H1 (cell line): ENCODE measurements around the gene EMX1. TPM values are rescaled to one million over a fixed set of nuclear protein-coding genes. Genes with fewer than 3 reads are reported as not detected.

Source experiments
- CTCF ChIA-PET: fragments of 300-600 bp; sonication (Branson Sonifier 250); formaldehyde crosslinking; loops from one replicate; lab custom pipeline; 2021; ENCODE audit not compliant: partially characterized antibody; lab: Charles Lee
- POLR2A ChIA-PET: fragments of 300-600 bp; sonication (Branson Sonifier 250); formaldehyde crosslinking; loops from one replicate; lab custom pipeline; 2021; ENCODE audit warnings: inconsistent platforms; ENCODE audit not compliant: partially characterized antibody; lab: Charles Lee
- DNase-seq, 2 experiments: peaks; one replicate each; pipeline versions ENCODE4 v3.0.0 to v3.0.0-alpha.2; 2010 to 2022; ENCODE audit warnings: low spot score in 2 of 2, low read depth in 1 of 2, mixed read lengths in 1 of 2
- FAIRE-seq: peaks from 2 replicates; lab custom pipeline; 2011; peaks lifted over from hg19 to GRCh38; lab: Jason Lieb, UNC
- H2AFZ ChIP-seq: 2 replicates; pipeline ENCODE4 v1.8.1; 2012; ENCODE audit warnings: low read length, inconsistent platforms
- H2AK5ac ChIP-seq: 2 replicates; pipeline ENCODE4 v1.6.1; 2013; ENCODE audit warnings: low read depth, low read length
- H2BK120ac ChIP-seq: replicated peaks from 2 replicates; pipeline ENCODE3; 2013; ENCODE audit warnings: low read depth, low read length, inconsistent platforms
- H2BK12ac ChIP-seq: 2 replicates; pipeline ENCODE4 v1.6.1; 2013; ENCODE audit warnings: low read depth, low read length
- H2BK15ac ChIP-seq: 2 replicates; pipeline ENCODE4 v1.6.1; 2013; ENCODE audit warnings: low read length
- H2BK20ac ChIP-seq: 2 replicates; pipeline ENCODE4 v1.6.1; 2013; ENCODE audit warnings: low read length
- H2BK5ac ChIP-seq: 2 replicates; pipeline ENCODE4 v1.6.1; 2013; ENCODE audit warnings: low read depth, low read length
- H3K14ac ChIP-seq: 2 replicates; pipeline ENCODE4 v1.6.1; 2013; ENCODE audit warnings: inconsistent platforms; ENCODE audit not compliant: insufficient read length
- H3K18ac ChIP-seq: 2 replicates; pipeline ENCODE4 v1.6.1; 2013; ENCODE audit warnings: low read length; ENCODE audit errors: extremely low read depth
- H3K23ac ChIP-seq: 2 replicates; pipeline ENCODE4 v1.6.1; 2013; ENCODE audit warnings: inconsistent platforms; ENCODE audit not compliant: insufficient read length
- H3K23me2 ChIP-seq: 2 replicates; pipeline ENCODE4 v1.6.1; 2013; ENCODE audit warnings: low read depth, low read length
- H3K27ac ChIP-seq: 2 replicates; pipeline ENCODE4 v1.6.1; 2011; ENCODE audit warnings: low read depth, low read length, inconsistent platforms
- H3K27me3 ChIP-seq, 4 experiments: replicated peaks in 1 of 4; 1 replicate in 1 of 4; 2 replicates in 3 of 4; pipeline versions ENCODE4 v1.6.1 to v1.8.1; 2011 to 2013; ENCODE audit warnings: low read length in 3 of 4, mild to moderate bottlenecking in 3 of 4, inconsistent platforms in 2 of 4, mixed read lengths in 2 of 4, moderate library complexity in 1 of 4; ENCODE audit not compliant: control insufficient read depth in 3 of 4, insufficient read depth in 3 of 4; ENCODE audit errors: extremely low read depth in 1 of 4
- H3K36me3 ChIP-seq, 4 experiments: 2 replicates each; pipeline versions ENCODE4 v1.6.1 to v1.8.1; 2011 to 2013; ENCODE audit warnings: mild to moderate bottlenecking in 4 of 4, low read length in 3 of 4, moderate library complexity in 2 of 4, control low read depth in 1 of 4, inconsistent platforms in 1 of 4; ENCODE audit not compliant: insufficient read depth in 4 of 4, control insufficient read depth in 2 of 4
- H3K4ac ChIP-seq: replicated peaks from 2 replicates; pipeline ENCODE3; 2013; ENCODE audit warnings: low read length, low read depth, mixed read lengths, inconsistent platforms; ENCODE audit not compliant: insufficient read length
- H3K4me1 ChIP-seq, 4 experiments: replicated peaks in 1 of 4; 1 replicate in 1 of 4; 2 replicates in 3 of 4; pipeline versions ENCODE4 v1.6.1 to v1.8.1; 2011 to 2013; ENCODE audit warnings: low read length in 3 of 4, inconsistent platforms in 2 of 4, mixed read lengths in 1 of 4; ENCODE audit not compliant: insufficient read depth in 4 of 4, control insufficient read depth in 3 of 4
- H3K4me2 ChIP-seq, 2 experiments: 2 replicates each; pipeline versions ENCODE4 v1.6.1 to v1.8.1; 2011 to 2013; ENCODE audit warnings: low read depth in 2 of 2, low read length in 2 of 2, control low read depth in 1 of 2, inconsistent platforms in 1 of 2, mild to moderate bottlenecking in 1 of 2; ENCODE audit not compliant: insufficient read depth in 1 of 2
- H3K4me3 ChIP-seq, 4 experiments: fragments of 200-600, 300-600 bp in 1 of 4; sonication (generic), shearing (Covaris generic), sonication (Bioruptor Twin) in 1 of 4; 2 replicates each; pipeline versions ENCODE4 v1.5.1 to v1.8.1; 2011 to 2016; ENCODE audit warnings: low read length in 4 of 4, low read depth in 3 of 4, control low read depth in 2 of 4, inconsistent platforms in 2 of 4, mild to moderate bottlenecking in 2 of 4, mixed read lengths in 1 of 4, moderate library complexity in 1 of 4; ENCODE audit not compliant: insufficient read depth in 2 of 4; ENCODE audit errors: extremely low read depth in 1 of 4
- H3K56ac ChIP-seq: replicated peaks from 2 replicates; pipeline ENCODE3; 2013; ENCODE audit warnings: low read depth, mild to moderate bottlenecking, mixed read lengths, low read length, inconsistent platforms; ENCODE audit not compliant: insufficient read length
- H3K79me1 ChIP-seq: 2 replicates; pipeline ENCODE4 v1.6.1; 2013; ENCODE audit warnings: low read depth, low read length, control low read depth
- H3K79me2 ChIP-seq, 2 experiments: 2 replicates each; pipeline versions ENCODE4 v1.6.1 to v1.8.1; 2012 to 2013; ENCODE audit warnings: low read length in 2 of 2, mild to moderate bottlenecking in 2 of 2, inconsistent platforms in 1 of 2; ENCODE audit not compliant: insufficient read depth in 2 of 2, control insufficient read depth in 1 of 2
- H3K9ac ChIP-seq, 4 experiments: replicated peaks in 1 of 4; 1 replicate in 1 of 4; 2 replicates in 3 of 4; pipeline versions ENCODE4 v1.6.1 to v1.8.1; 2011 to 2013; ENCODE audit warnings: low read depth in 3 of 4, low read length in 3 of 4, control low read depth in 2 of 4, mild to moderate bottlenecking in 2 of 4, moderate library complexity in 2 of 4, inconsistent platforms in 1 of 4; ENCODE audit errors: extremely low read depth in 1 of 4
- H3K9me3 ChIP-seq, 2 experiments: 2 replicates each; pipeline versions ENCODE4 v1.6.1 to v1.8.1; 2012 to 2013; ENCODE audit warnings: mild to moderate bottlenecking in 2 of 2, moderate library complexity in 2 of 2, control low read depth in 1 of 2, inconsistent platforms in 1 of 2, low read depth in 1 of 2, low read length in 1 of 2, mixed read lengths in 1 of 2; ENCODE audit not compliant: insufficient read depth in 2 of 2
- H4K20me1 ChIP-seq, 2 experiments: replicated peaks in 1 of 2; 2 replicates each; pipeline versions ENCODE3 to v1.8.1; 2011 to 2013; ENCODE audit warnings: inconsistent platforms in 2 of 2, low read length in 2 of 2, mild to moderate bottlenecking in 1 of 2; ENCODE audit not compliant: insufficient read depth in 2 of 2, control insufficient read depth in 1 of 2
- H4K5ac ChIP-seq: 2 replicates; pipeline ENCODE4 v1.6.1; 2013; ENCODE audit warnings: low read length, low read depth, mixed read lengths, inconsistent platforms; ENCODE audit not compliant: insufficient read length
- H4K8ac ChIP-seq: 2 replicates; pipeline ENCODE4 v1.8.0; 2013; ENCODE audit warnings: mild to moderate bottlenecking, moderate library complexity, low read length, inconsistent platforms; ENCODE audit not compliant: insufficient read depth; ENCODE audit errors: extremely low read depth
- H4K91ac ChIP-seq: replicated peaks from 2 replicates; pipeline ENCODE3; 2013; ENCODE audit warnings: low read length, mixed read lengths, inconsistent platforms; ENCODE audit not compliant: insufficient read length
- BRCA1 ChIP-seq: IDR thresholded peaks from 2 replicates; pipeline ENCODE4 v1.6.1; 2012; ENCODE audit warnings: low read depth, low read length, improper control_type of control experiment
- CHD2 ChIP-seq: IDR thresholded peaks from 2 replicates; pipeline ENCODE4 v1.6.1; 2012; ENCODE audit warnings: low read length, improper control_type of control experiment
- CTBP2 ChIP-seq: IDR thresholded peaks from 2 replicates; pipeline ENCODE4 v1.7.0; 2011; ENCODE audit warnings: borderline replicate concordance, mild to moderate bottlenecking, moderate library complexity, mixed read lengths, low read length; ENCODE audit not compliant: insufficient read depth, insufficient read length
- JUND ChIP-seq: IDR thresholded peaks from 2 replicates; pipeline ENCODE4 v1.6.1; 2011; ENCODE audit warnings: mild to moderate bottlenecking, improper control_type of control experiment, low read length
- KDM4A ChIP-seq: IDR thresholded peaks from one replicate; pipeline ENCODE4 v1.7.1; 2012; ENCODE audit warnings: low read depth, mild to moderate bottlenecking, moderate library complexity, low read length, inconsistent platforms; ENCODE audit not compliant: severe bottlenecking
- MAFK ChIP-seq: IDR thresholded peaks from 2 replicates; pipeline ENCODE4 v1.6.1; 2012; ENCODE audit warnings: low read depth, mild to moderate bottlenecking, improper control_type of control experiment, low read length
- POLR2AphosphoS5 ChIP-seq: IDR thresholded peaks from 2 replicates; pipeline ENCODE4 v1.6.1; 2011; ENCODE audit warnings: low read depth, low read length
- SP1 ChIP-seq: IDR thresholded peaks from 2 replicates; pipeline ENCODE4 v1.6.1; 2011; ENCODE audit warnings: low read depth, low read length
- TCF12 ChIP-seq: IDR thresholded peaks from 2 replicates; pipeline ENCODE4 v1.6.1; 2011; ENCODE audit warnings: low read depth, mild to moderate bottlenecking, low read length
- ZNF274 ChIP-seq: IDR thresholded peaks from 2 replicates; pipeline ENCODE4 v1.7.0; 2012; ENCODE audit warnings: low read length, borderline replicate concordance; ENCODE audit errors: extremely low read depth
- WGBS, 2 experiments: shearing (Covaris generic) in 1 of 2; methylation state at CpG; one replicate each; pipeline versions ENCODE4 v1.1.6 to v1.1.7; 2013 to 2015; ENCODE audit warnings: low lambda C conversion rate in 2 of 2, mixed read lengths in 2 of 2, inconsistent platforms in 1 of 2, low coverage in 1 of 2, missing lambda C conversion rate in 1 of 2; ENCODE audit not compliant: insufficient replicate concordance in 2 of 2, insufficient coverage in 1 of 2, insufficient read length in 1 of 2; ENCODE audit errors: extremely low coverage in 1 of 2, missing lambda C conversion rate in 1 of 2; 5-methylcytosine and 5-hydroxymethylcytosine counted together
- polyA plus RNA-seq, 7 experiments: library from polyadenylated mRNA; depleted of rRNA in 3 of 7; stranded (reverse) in 5 of 7; unstranded in 2 of 7; fragments of >200 nt in 5 of 7; fragments of 200-250 nt in 2 of 7; gene quantifications; 1 replicate in 5 of 7; 2 replicates in 1 of 7; 4 replicates in 1 of 7; pipeline versions ENCODE4 v1.2.1 to v1.2.3, GENCODE V29; 2011 to 2013; ENCODE audit warnings: missing spikeins in 2 of 7, mixed read lengths in 2 of 7
- total RNA-seq: library from RNA; stranded (reverse); fragmentation: NEBNext Ultra II Directional; extraction: Animal tissue kit (Norgen Biotek cat#: 25700); gene quantifications from 2 replicates; pipeline ENCODE4 v1.2.1, GENCODE V29; 2021
- TF ChIP-seq, protein P1 (sequence below): IDR thresholded peaks from 2 replicates; pipeline ENCODE4 v1.6.1; 2011; ENCODE audit warnings: low read length, improper control_type of control experiment
- TF ChIP-seq, protein P2 (sequence below): IDR thresholded peaks from 2 replicates; pipeline ENCODE4 v1.6.1; 2012; ENCODE audit warnings: inconsistent platforms

The EMX1 gene
- total and polyA plus RNA-seq, 2 of the 8 experiments (the other 6 are each of a cell fraction or from before 2014, with no cell fraction given), result 2.4 to 4.9 TPM

DNA sequence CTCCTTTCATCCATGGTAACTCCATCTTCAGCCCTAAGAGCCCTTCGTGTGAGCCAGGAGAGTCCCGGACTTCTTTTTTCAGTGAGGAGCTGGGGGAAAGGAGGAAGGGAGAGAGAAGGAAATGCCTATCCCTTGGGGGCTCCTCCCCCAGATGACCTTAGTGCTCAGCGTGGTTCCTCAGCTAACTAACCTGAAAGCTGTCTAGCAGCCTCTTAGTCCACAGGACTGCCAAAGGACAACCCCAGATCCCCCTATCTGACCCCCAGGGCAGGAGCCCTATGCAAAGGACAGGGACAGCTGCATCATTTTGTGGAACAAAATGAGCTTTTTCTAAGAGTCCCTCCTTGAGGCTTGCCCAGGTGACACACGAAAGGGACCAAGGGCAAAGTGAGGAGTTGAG, 22.2 kb upstream of the EMX1 start:
- Histone ChIP-seq H4K5ac (no peak overlapping the region), H2BK120ac (no peak overlapping the region), H4K91ac (peak overlapping the region; percentile 80), H3K27ac (no peak overlapping the region), H2AK5ac (no peak overlapping the region), H2BK12ac (peak overlapping the region; percentile 96; the same call in 1 of the 2 replicates), H2BK20ac (peak overlapping the region; percentile 95; the same call in 1 of the 2 replicates), H3K4me1 (peaks cover 5 to 9% (median 7%) of the 10 kb centered on the region in 4 experiments), H3K23ac (no peak overlapping the region), H3K9me3 (no peaks in the 10 kb centered on the region), H4K20me1 (no peaks in the 10 kb centered on the region), H3K4ac (no peak overlapping the region), H2AFZ (no peak overlapping the region), H3K18ac (peak overlapping the region; percentile 89), H3K27me3 (peaks cover 0 to 37% (median 30%) of the 10 kb centered on the region in 4 experiments; a peak in 6 of 7 replicates), H2BK5ac (peak overlapping the region; percentile 0; the same call in 1 of the 2 replicates), H3K23me2 (no peaks in the 10 kb centered on the region; the same call in 1 of the 2 replicates), H4K8ac (no peak overlapping the region), H3K79me1 (no peaks in the 10 kb centered on the region), H3K4me3 (0 out of 8 replicates have a peak overlapping the region, but pooled peaks of 2 of the 4 experiments have one; percentile 2 to 10), H3K4me2 (peak overlapping the region; percentile 11 to 22; a peak in 1 of 4 replicates), H3K56ac (no peak overlapping the region), H3K79me2 (no peaks in the 10 kb centered on the region), H3K9ac (no peak overlapping the region), H3K36me3 (no peaks in the 10 kb centered on the region), H2BK15ac (0 out of 2 replicates have a peak overlapping the region, but pooled peaks have one; percentile 81), H3K14ac (no peak overlapping the region)
- ChIA-PET POLR2A (interaction anchor here (0.8 to 1.5 kb wide), 5 partner anchors 11 to 39 kb away, joined by 3 to 5 read pairs (median 4); no protein-coding TSS in a partner anchor), CTCF (interaction anchor here (0.5 to 19.1 kb wide), 19 partner anchors 8 to 323 kb away, joined by 3 to 497 read pairs (median 7); partner anchors contain the start of genes EMX1 and SPR)
- 38% methylated on average over 4 of the region's 4 CpGs; no CpG with 5 or more reads in 1 of the 2 experiments for WGBS, 2 experiments
- no peak for DNase-seq
- FAIRE-seq, result no peak
- no peak for TF ChIP-seq CTBP2
- no peak for TF ChIP-seq CHD2
- TF ChIP-seq, protein P1, sequence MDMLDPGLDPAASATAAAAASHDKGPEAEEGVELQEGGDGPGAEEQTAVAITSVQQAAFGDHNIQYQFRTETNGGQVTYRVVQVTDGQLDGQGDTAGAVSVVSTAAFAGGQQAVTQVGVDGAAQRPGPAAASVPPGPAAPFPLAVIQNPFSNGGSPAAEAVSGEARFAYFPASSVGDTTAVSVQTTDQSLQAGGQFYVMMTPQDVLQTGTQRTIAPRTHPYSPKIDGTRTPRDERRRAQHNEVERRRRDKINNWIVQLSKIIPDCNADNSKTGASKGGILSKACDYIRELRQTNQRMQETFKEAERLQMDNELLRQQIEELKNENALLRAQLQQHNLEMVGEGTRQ, result no peak
- no peak for TF ChIP-seq TCF12
- no peak for TF ChIP-seq JUND
- no peak for TF ChIP-seq BRCA1
- no peak for TF ChIP-seq POLR2AphosphoS5
- TF ChIP-seq, protein P2, sequence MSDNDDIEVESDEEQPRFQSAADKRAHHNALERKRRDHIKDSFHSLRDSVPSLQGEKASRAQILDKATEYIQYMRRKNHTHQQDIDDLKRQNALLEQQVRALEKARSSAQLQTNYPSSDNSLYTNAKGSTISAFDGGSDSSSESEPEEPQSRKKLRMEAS, result no peak
- no peak for TF ChIP-seq KDM4A
- TF ChIP-seq ZNF274, result no peak
- TF ChIP-seq MAFK, result no peak
- no peak for TF ChIP-seq SP1
